ENCODE data around the gene ARMC7.
"Not testable (repeated sequence)": the region's sequence is repeated elsewhere in the genome, so short reads cannot be mapped to it uniquely, and the experiment has no call there.

The ARMC7 gene

GRCh38 chr17:75065562-75066151 is 44.1 kb upstream of the ARMC7 start:
- Histone ChIP-seq H3K36me3 (ENCODE audit: control insufficient read depth in 5 of 5, insufficient read depth in 5 of 5, low read length in 5 of 5) (peaks cover 2 to 49% (median 45%) of the 10 kb centered on the region in 5 donors), H3K27me3 (ENCODE audit: control insufficient read depth in 5 of 5, insufficient read depth in 4 of 5, low read length in 5 of 5) (no peaks in the 10 kb centered on the region), H3K9me3 (ENCODE audit: control insufficient read depth in 5 of 5, low read length in 5 of 5) (no peaks in the 10 kb centered on the region), H3K27ac (ENCODE audit: low read depth, low read length) (no peak overlapping the region), H3K9ac (ENCODE audit: low read length in 5 of 5) (no peak overlapping the region), H3K4me1 (ENCODE audit: control insufficient read depth in 5 of 5, insufficient read depth in 5 of 5, low read length in 5 of 5) (no peaks in the 10 kb centered on the region), H3K4me3 (ENCODE audit: low read depth in 1 of 5, low read length in 5 of 5) (no peak overlapping the region)

GRCh38 chr17:75067856-75068255 is 41.9 kb upstream of the ARMC7 start:
- no peak overlapping the region for H3K27ac ChIP-seq (ENCODE audit: low read depth, low read length)
- H3K9ac ChIP-seq (ENCODE audit: low read length in 5 of 5), result no peak overlapping the region
- H3K9me3 ChIP-seq (ENCODE audit: control insufficient read depth in 5 of 5, low read length in 5 of 5), result no peaks in the 10 kb centered on the region
- H3K4me3 ChIP-seq (ENCODE audit: low read depth in 1 of 5, low read length in 5 of 5), result no peak overlapping the region
- H3K4me1 ChIP-seq (ENCODE audit: control insufficient read depth in 5 of 5, insufficient read depth in 5 of 5, low read length in 5 of 5), result no peaks in the 10 kb centered on the region
- H3K36me3 ChIP-seq (ENCODE audit: control insufficient read depth in 5 of 5, insufficient read depth in 5 of 5, low read length in 5 of 5), result peaks cover 2 to 27% (median 26%) of the 10 kb centered on the region in 5 donors
- no peaks in the 10 kb centered on the region for H3K27me3 ChIP-seq (ENCODE audit: control insufficient read depth in 5 of 5, insufficient read depth in 4 of 5, low read length in 5 of 5)

- Histone ChIP-seq H3K36me3 (ENCODE audit: control insufficient read depth in 5 of 5, insufficient read depth in 5 of 5, low read length in 5 of 5) (peaks cover 2 to 18% (median 17%) of the 10 kb centered on the region in 5 donors), H3K9me3 (ENCODE audit: control insufficient read depth in 5 of 5, low read length in 5 of 5) (no peaks in the 10 kb centered on the region), H3K9ac (ENCODE audit: low read length in 5 of 5) (no peak overlapping the region), H3K4me1 (ENCODE audit: control insufficient read depth in 5 of 5, insufficient read depth in 5 of 5, low read length in 5 of 5) (peaks cover 0 to 4% (median 1%) of the 10 kb centered on the region in 5 donors), H3K27me3 (ENCODE audit: control insufficient read depth in 5 of 5, insufficient read depth in 4 of 5, low read length in 5 of 5) (no peaks in the 10 kb centered on the region), H3K4me3 (ENCODE audit: low read depth in 1 of 5, low read length in 5 of 5) (no peak overlapping the region), H3K27ac (ENCODE audit: low read depth, low read length) (no peak overlapping the region)
Measured at GRCh38 chr17:75068750-75069149, 41.0 kb upstream of the ARMC7 start.

GRCh38 chr17:75069783-75070182 is 40.0 kb upstream of the ARMC7 start:
- Histone ChIP-seq H3K27ac (ENCODE audit: low read depth, low read length) (no peak overlapping the region), H3K4me1 (ENCODE audit: control insufficient read depth in 5 of 5, insufficient read depth in 5 of 5, low read length in 5 of 5) (peaks cover 0 to 7% (median 5%) of the 10 kb centered on the region in 5 donors), H3K9ac (ENCODE audit: low read length in 5 of 5) (no peak overlapping the region), H3K27me3 (ENCODE audit: control insufficient read depth in 5 of 5, insufficient read depth in 4 of 5, low read length in 5 of 5) (no peaks in the 10 kb centered on the region), H3K9me3 (ENCODE audit: control insufficient read depth in 5 of 5, low read length in 5 of 5) (no peaks in the 10 kb centered on the region), H3K36me3 (ENCODE audit: control insufficient read depth in 5 of 5, insufficient read depth in 5 of 5, low read length in 5 of 5) (peaks cover 0 to 8% (median 7%) of the 10 kb centered on the region in 5 donors), H3K4me3 (ENCODE audit: low read depth in 1 of 5, low read length in 5 of 5) (no peak overlapping the region)

GRCh38 chr17:75071478-75072271 is 38.1 kb upstream of the ARMC7 start:
- not testable (repeated sequence) for H3K36me3 ChIP-seq (ENCODE audit: control insufficient read depth in 5 of 5, insufficient read depth in 5 of 5, low read length in 5 of 5); H3K27ac ChIP-seq (ENCODE audit: low read depth, low read length); H3K27me3 ChIP-seq (ENCODE audit: control insufficient read depth in 5 of 5, insufficient read depth in 4 of 5, low read length in 5 of 5); H3K4me3 ChIP-seq (ENCODE audit: low read depth in 1 of 5, low read length in 5 of 5); H3K9me3 ChIP-seq (ENCODE audit: control insufficient read depth in 5 of 5, low read length in 5 of 5); H3K9ac ChIP-seq (ENCODE audit: low read length in 5 of 5)
- peaks cover 0 to 11% (median 5%) of the 10 kb centered on the region in 5 donors for H3K4me1 ChIP-seq (ENCODE audit: control insufficient read depth in 5 of 5, insufficient read depth in 5 of 5, low read length in 5 of 5)

GRCh38 chr17:75072909-75073308 is 36.9 kb upstream of the ARMC7 start:
- H3K9ac ChIP-seq (ENCODE audit: low read length in 5 of 5); H3K4me3 ChIP-seq (ENCODE audit: low read depth in 1 of 5, low read length in 5 of 5); H3K9me3 ChIP-seq (ENCODE audit: control insufficient read depth in 5 of 5, low read length in 5 of 5); H3K27ac ChIP-seq (ENCODE audit: low read depth, low read length); H3K27me3 ChIP-seq (ENCODE audit: control insufficient read depth in 5 of 5, insufficient read depth in 4 of 5, low read length in 5 of 5); H3K36me3 ChIP-seq (ENCODE audit: control insufficient read depth in 5 of 5, insufficient read depth in 5 of 5, low read length in 5 of 5): not testable (repeated sequence)
- peaks cover 0 to 21% (median 16%) of the 10 kb centered on the region in 5 donors for H3K4me1 ChIP-seq (ENCODE audit: control insufficient read depth in 5 of 5, insufficient read depth in 5 of 5, low read length in 5 of 5)

GRCh38 chr17:75073618-75074047 is 36.1 kb upstream of the ARMC7 start:
- Histone ChIP-seq H3K4me3 (ENCODE audit: low read depth in 1 of 5, low read length in 5 of 5) (no peak overlapping the region), H3K9me3 (ENCODE audit: control insufficient read depth in 5 of 5, low read length in 5 of 5) (no peaks in the 10 kb centered on the region), H3K36me3 (ENCODE audit: control insufficient read depth in 5 of 5, insufficient read depth in 5 of 5, low read length in 5 of 5) (no peaks in the 10 kb centered on the region), H3K4me1 (ENCODE audit: control insufficient read depth in 5 of 5, insufficient read depth in 5 of 5, low read length in 5 of 5) (peaks cover 0 to 29% (median 23%) of the 10 kb centered on the region in 5 donors), H3K27ac (ENCODE audit: low read depth, low read length) (no peak overlapping the region), H3K27me3 (ENCODE audit: control insufficient read depth in 5 of 5, insufficient read depth in 4 of 5, low read length in 5 of 5) (no peaks in the 10 kb centered on the region), H3K9ac (ENCODE audit: low read length in 5 of 5) (no peak overlapping the region)

GRCh38 chr17:75074532-75074931 is 35.2 kb upstream of the ARMC7 start:
- Histone ChIP-seq H3K27ac (ENCODE audit: low read depth, low read length) (no peak overlapping the region), H3K9ac (ENCODE audit: low read length in 5 of 5) (no peak overlapping the region), H3K4me3 (ENCODE audit: low read depth in 1 of 5, low read length in 5 of 5) (no peak overlapping the region), H3K9me3 (ENCODE audit: control insufficient read depth in 5 of 5, low read length in 5 of 5) (no peaks in the 10 kb centered on the region), H3K36me3 (ENCODE audit: control insufficient read depth in 5 of 5, insufficient read depth in 5 of 5, low read length in 5 of 5) (no peaks in the 10 kb centered on the region), H3K4me1 (ENCODE audit: control insufficient read depth in 5 of 5, insufficient read depth in 5 of 5, low read length in 5 of 5) (peaks cover 0 to 36% (median 32%) of the 10 kb centered on the region in 5 donors), H3K27me3 (ENCODE audit: control insufficient read depth in 5 of 5, insufficient read depth in 4 of 5, low read length in 5 of 5) (no peaks in the 10 kb centered on the region)

- Histone ChIP-seq H3K36me3 (ENCODE audit: control insufficient read depth in 5 of 5, insufficient read depth in 5 of 5, low read length in 5 of 5) (no peaks in the 10 kb centered on the region), H3K27me3 (ENCODE audit: control insufficient read depth in 5 of 5, insufficient read depth in 4 of 5, low read length in 5 of 5) (no peaks in the 10 kb centered on the region), H3K4me1 (ENCODE audit: control insufficient read depth in 5 of 5, insufficient read depth in 5 of 5, low read length in 5 of 5) (peaks cover 0 to 38% (median 35%) of the 10 kb centered on the region in 5 donors), H3K4me3 (ENCODE audit: low read depth in 1 of 5, low read length in 5 of 5) (no peak overlapping the region), H3K9me3 (ENCODE audit: control insufficient read depth in 5 of 5, low read length in 5 of 5) (no peaks in the 10 kb centered on the region), H3K27ac (ENCODE audit: low read depth, low read length) (no peak overlapping the region), H3K9ac (ENCODE audit: low read length in 5 of 5) (peak overlapping the region in 1 of 5 donors; percentile 40)
Measured at GRCh38 chr17:75075597-75076336, 34.0 kb upstream of the ARMC7 start.

GRCh38 chr17:75077072-75077495 is 32.7 kb upstream of the ARMC7 start:
- no peaks in the 10 kb centered on the region for H3K9me3 ChIP-seq (ENCODE audit: control insufficient read depth in 5 of 5, low read length in 5 of 5)
- peaks cover 0 to under 1% (median 0%) of the 10 kb centered on the region in 5 donors for H3K27me3 ChIP-seq (ENCODE audit: control insufficient read depth in 5 of 5, insufficient read depth in 4 of 5, low read length in 5 of 5)
- peak overlapping the region in 4 of 5 donors; percentile 15 to 71 (median 54) for H3K9ac ChIP-seq (ENCODE audit: low read length in 5 of 5)
- H3K36me3 ChIP-seq (ENCODE audit: control insufficient read depth in 5 of 5, insufficient read depth in 5 of 5, low read length in 5 of 5), result no peaks in the 10 kb centered on the region
- peak overlapping the region in 4 of 5 donors; percentile 45 to 72 (median 62) for H3K4me3 ChIP-seq (ENCODE audit: low read depth in 1 of 5, low read length in 5 of 5)
- no peak overlapping the region for H3K27ac ChIP-seq (ENCODE audit: low read depth, low read length)
- peaks cover 0 to 38% (median 35%) of the 10 kb centered on the region in 5 donors for H3K4me1 ChIP-seq (ENCODE audit: control insufficient read depth in 5 of 5, insufficient read depth in 5 of 5, low read length in 5 of 5)
